AG04449 (cell line): Measurements from ENCODE around the gene OR52E6.

Source experiments
- CTCF ChIA-PET: fragments of 350-600 bp; formaldehyde crosslinking; extraction: SDS; loops from one replicate; lab custom pipeline; 2021; ENCODE audit warnings: antibody characterized with exemption; lab: Yijun Ruan, JAX
- POLR2A ChIA-PET: fragments of 400-600, 350-600 bp; formaldehyde crosslinking; extraction: SDS; loops from one replicate; lab custom pipeline; 2020; ENCODE audit warnings: antibody characterized with exemption, inconsistent platforms; lab: Yijun Ruan, JAX
- DNase-seq: peaks from one replicate; pipeline ENCODE4 v3.0.0-alpha.2; 2010; ENCODE audit warnings: low read depth, low spot score
- H3K4me3 ChIP-seq: 2 replicates; pipeline ENCODE4 v1.5.1; 2011; ENCODE audit warnings: low read depth, mild to moderate bottlenecking, control low read depth, low read length
- CTCF ChIP-seq: IDR thresholded peaks from one replicate; pipeline ENCODE4 v1.5.1; 2011; ENCODE audit warnings: mild to moderate bottlenecking, moderate library complexity, low read length, control low read depth, inconsistent platforms; ENCODE audit not compliant: insufficient read depth; ENCODE audit errors: missing control alignments

OR52E6 gene

GRCh38 chr11:5809905-5810795 lies 31.5 kb downstream of the OR52E6 start:
- CTCF ChIA-PET = interaction anchor here (0.6 to 3.1 kb wide), 5 partner anchors 211 to 680 kb away, joined by 3 to 30 read pairs (median 4); no protein-coding TSS in a partner anchor
- TF ChIP-seq CTCF = no peak
- POLR2A ChIA-PET = interaction anchor here (0.7 kb wide), 1 partner anchor 374 kb away, joined by 3 read pairs; no protein-coding TSS in a partner anchor
- no peak overlapping the region for H3K4me3 ChIP-seq
- DNase-seq = no peak

GRCh38 chr11:5809122-5809519 lies 32.6 kb downstream of the OR52E6 start:
- DNase-seq = no peak
- POLR2A ChIA-PET = interaction anchor here (0.7 kb wide), 1 partner anchor 373 kb away, joined by 3 read pairs; no protein-coding TSS in a partner anchor
- no peak for TF ChIP-seq CTCF
- CTCF ChIA-PET = interaction anchor here (0.6 to 3.1 kb wide), 4 partner anchors 210 to 429 kb away, joined by 3 to 30 read pairs (median 4); no protein-coding TSS in a partner anchor
- peak overlapping the region; percentile 64 for H3K4me3 ChIP-seq

- DNase-seq = peak; percentile 16
- peak within 1 kb of the TSS; percentile 64 for H3K4me3 ChIP-seq
- TF ChIP-seq CTCF = peak; percentile 78
- ChIA-PET CTCF (interaction anchor here (1.2 to 3.1 kb wide), 3 partner anchors 210 to 428 kb away, joined by 3 to 30 read pairs (median 4); no protein-coding TSS in a partner anchor), POLR2A (no interaction called here)
These were observed 33.1 kb downstream of the OR52E6 start, which contains the start of gene OR52N2 for GRCh38 chr11:5808500-5809121. Gene OR52N2 (plus strand): TSS chr11:5808924. CDS start chr11:5820336, 11,412 bp downstream.

GRCh38 chr11:5807580-5807979 lies 34.1 kb downstream of the OR52E6 start:
- no peak for DNase-seq
- ChIA-PET CTCF (interaction anchor here (0.8 to 2.1 kb wide), 6 partner anchors 14 to 436 kb away, joined by 3 to 11 read pairs (median 4); no protein-coding TSS in a partner anchor), POLR2A (no interaction called here)
- H3K4me3 ChIP-seq = no peak overlapping the region
- no peak for TF ChIP-seq CTCF

GRCh38 chr11:5803982-5804381 lies 37.7 kb downstream of the OR52E6 start:
- no peak for TF ChIP-seq CTCF
- ChIA-PET CTCF (interaction anchor here (2.2 kb wide), 1 partner anchor 328 kb away, joined by 12 read pairs; no protein-coding TSS in a partner anchor), POLR2A (no interaction called here)
- no peak overlapping the region for H3K4me3 ChIP-seq
- no peak for DNase-seq
